Fibroblast of mammary gland (primary cell): ENCODE data around the gene GRIK4.

ENCODE experiments used
- DNase-seq: peaks from one replicate; pipeline ENCODE4 v3.0.0-alpha.2; 2010; ENCODE audit warnings: low read depth
- H3K4me3 ChIP-seq: 2 replicates; pipeline ENCODE4 v1.5.1; 2011; ENCODE audit warnings: low read depth, mild to moderate bottlenecking, low read length, moderate library complexity; ENCODE audit not compliant: control insufficient read depth
- CTCF ChIP-seq: conservative IDR thresholded peaks from 2 replicates; pipeline ENCODE4 v1.5.1; 2011; ENCODE audit warnings: low read depth, low read length, inconsistent platforms; ENCODE audit not compliant: control insufficient read depth, insufficient read depth

GRIK4 gene

GRCh38 chr11:120554766-120555432 lies 43.4 kb downstream of the GRIK4 start:
- no peak for DNase-seq
- no peak for TF ChIP-seq CTCF
- H3K4me3 ChIP-seq, result no peak overlapping the region

- no peak for DNase-seq
- no peak overlapping the region for H3K4me3 ChIP-seq
- no peak for TF ChIP-seq CTCF
Measured at GRCh38 chr11:120555433-120555773, 43.9 kb downstream of the GRIK4 start.

- no peak for TF ChIP-seq CTCF
- no peak overlapping the region for H3K4me3 ChIP-seq
- no peak for DNase-seq
Measured at GRCh38 chr11:120556797-120557196, 45.2 kb downstream of the GRIK4 start.

GRCh38 chr11:120558744-120559431 lies 47.3 kb downstream of the GRIK4 start:
- TF ChIP-seq CTCF, result no peak
- H3K4me3 ChIP-seq, result no peak overlapping the region
- no peak for DNase-seq

GRCh38 chr11:120561286-120561685 lies 49.7 kb downstream of the GRIK4 start:
- DNase-seq, result no peak
- TF ChIP-seq CTCF, result no peak
- no peak overlapping the region for H3K4me3 ChIP-seq

GRCh38 chr11:120562806-120563425 lies 51.4 kb downstream of the GRIK4 start:
- H3K4me3 ChIP-seq, result no peak overlapping the region
- no peak for TF ChIP-seq CTCF
- no peak for DNase-seq
